KG1 (cell line): ENCODE measurements around the gene FAM184A.

Experiments
- DNase-seq: peaks from one replicate; lab custom pipeline; 2025; lab: John Stamatoyannopoulos, UW

The FAM184A gene

GRCh38 chr6:118967239-118967638, 111.2 kb downstream of the FAM184A start:
- no peak for DNase-seq

GRCh38 chr6:118965843-118966370, 112.6 kb downstream of the FAM184A start:
- no peak for DNase-seq

GRCh38 chr6:118965371-118965770, 113.1 kb downstream of the FAM184A start:
- DNase-seq: no peak

- DNase-seq: no peak
These were observed 115.5 kb downstream of the FAM184A start for GRCh38 chr6:118963003-118963402.

- DNase-seq: no peak
These were observed 118.6 kb downstream of the FAM184A start for GRCh38 chr6:118959903-118960302.

- no peak for DNase-seq
These were observed 125.1 kb downstream of the FAM184A start for GRCh38 chr6:118953391-118953790.

- DNase-seq: no peak
These were observed 125.8 kb downstream of the FAM184A start for GRCh38 chr6:118952683-118953082.

GRCh38 chr6:118945217-118945616, 133.2 kb downstream of the FAM184A start:
- no peak for DNase-seq

- DNase-seq: no peak
These were observed 137.7 kb downstream of the FAM184A start for GRCh38 chr6:118940770-118941169.

- no peak for DNase-seq
These were observed 138.8 kb downstream of the FAM184A start for GRCh38 chr6:118939683-118940082.

- DNase-seq: no peak
These were observed 142.3 kb downstream of the FAM184A start for GRCh38 chr6:118935978-118936703.

- DNase-seq: no peak
These were observed 143.2 kb downstream of the FAM184A start for GRCh38 chr6:118935331-118935668.

- DNase-seq: peak; percentile 90
These were observed 143.8 kb downstream of the FAM184A start, which contains the start of gene MCM9 for GRCh38 chr6:118934461-118935330. TSS of gene MCM9 (minus strand) at chr6:118935159. CDS start at chr6:118931723, 3,436 bp downstream.

- DNase-seq: peak; percentile 51
These were observed 144.5 kb downstream of the FAM184A start for GRCh38 chr6:118933855-118934460.

GRCh38 chr6:118932421-118932820, 146.0 kb downstream of the FAM184A start:
- DNase-seq: no peak

GRCh38 chr6:118931436-118931835, 147.0 kb downstream of the FAM184A start:
- DNase-seq: no peak

GRCh38 chr6:118930680-118931079, 147.8 kb downstream of the FAM184A start:
- no peak for DNase-seq

- no peak for DNase-seq
These were observed 155.4 kb downstream of the FAM184A start for GRCh38 chr6:118923035-118923434.

- DNase-seq: no peak
These were observed 157.4 kb downstream of the FAM184A start for GRCh38 chr6:118921084-118921483.

- no peak for DNase-seq
These were observed 160.1 kb downstream of the FAM184A start for GRCh38 chr6:118918329-118918725.

- DNase-seq: no peak
These were observed 160.7 kb downstream of the FAM184A start for GRCh38 chr6:118917546-118918328.

- no peak for DNase-seq
These were observed 163.9 kb downstream of the FAM184A start for GRCh38 chr6:118914598-118914997.
